Measurements from ENCODE around the gene COL25A1.

The COL25A1 gene

DNA sequence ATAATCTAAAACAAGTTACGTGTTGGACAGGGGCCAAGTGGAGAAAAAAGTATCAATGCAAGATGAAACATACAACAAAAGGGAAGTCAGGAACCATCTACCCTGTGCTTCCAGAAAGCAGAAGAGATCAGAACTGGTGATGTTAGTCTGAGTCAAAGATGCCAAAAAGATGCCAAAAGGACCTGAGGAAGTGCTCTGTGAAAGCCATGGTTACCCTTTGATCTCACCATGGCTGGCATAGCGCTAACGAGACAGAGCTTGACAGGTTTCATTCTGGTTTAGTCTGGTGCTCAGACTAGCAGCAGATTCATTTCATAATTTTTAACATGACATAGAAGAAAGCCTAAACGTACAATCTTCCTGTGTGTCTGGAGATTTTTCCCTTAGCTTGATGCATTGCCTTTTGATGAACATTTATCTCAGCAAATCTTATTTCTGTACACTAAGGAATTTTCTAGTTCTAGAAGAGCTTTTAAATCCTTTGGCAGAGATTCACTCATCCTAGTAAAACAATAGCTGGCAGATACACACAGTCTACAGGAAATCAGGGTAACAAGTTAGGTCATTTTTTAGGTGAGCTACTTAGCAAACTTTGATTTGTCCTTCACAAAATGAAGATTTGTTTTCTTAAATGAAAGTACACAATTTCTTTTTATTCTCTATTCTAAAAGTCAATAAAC is 87.7 kb downstream of the COL25A1 start:
- no peak for DNase-seq (ENCODE audit: low spot score)

DNA sequence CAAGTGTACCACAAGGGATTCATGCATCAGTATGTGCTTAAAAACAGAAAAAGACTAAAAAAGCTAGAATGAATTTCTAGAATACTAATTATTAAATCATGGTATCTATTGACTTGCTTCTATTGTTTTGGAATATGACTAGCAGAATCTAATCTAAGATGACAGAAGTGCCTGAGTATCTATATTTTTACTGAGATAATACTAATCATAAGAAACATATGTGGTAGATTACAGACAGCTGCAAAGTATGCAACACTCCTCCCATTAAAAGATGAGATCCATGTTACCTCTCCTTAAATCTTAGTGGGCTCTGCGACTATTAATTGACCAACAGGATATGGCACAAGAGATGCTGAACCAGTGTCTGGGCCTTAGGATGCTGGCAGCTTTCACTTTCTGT is 89.4 kb downstream of the COL25A1 start:
- no peak for DNase-seq (ENCODE audit: low spot score)

DNA sequence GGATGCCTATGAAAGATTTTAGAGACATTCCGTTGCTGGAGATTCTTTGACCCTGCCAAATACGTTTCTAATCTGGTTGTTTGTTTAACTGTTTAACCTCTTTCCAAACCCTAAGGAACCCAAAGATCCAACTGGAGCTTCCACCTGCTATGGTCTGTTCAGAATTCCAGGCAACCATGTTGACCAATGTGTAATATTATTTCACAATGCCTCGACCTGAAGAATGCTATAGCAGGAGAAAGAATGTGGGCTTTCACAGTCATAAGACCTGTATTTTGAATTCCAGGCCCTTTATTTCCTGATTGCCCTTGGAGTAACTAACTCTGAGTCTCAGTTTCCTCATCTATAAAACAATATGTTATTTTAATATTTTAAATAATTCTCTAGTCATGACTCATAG is 90.8 kb downstream of the COL25A1 start:
- no peak for DNase-seq (ENCODE audit: low spot score)

DNA sequence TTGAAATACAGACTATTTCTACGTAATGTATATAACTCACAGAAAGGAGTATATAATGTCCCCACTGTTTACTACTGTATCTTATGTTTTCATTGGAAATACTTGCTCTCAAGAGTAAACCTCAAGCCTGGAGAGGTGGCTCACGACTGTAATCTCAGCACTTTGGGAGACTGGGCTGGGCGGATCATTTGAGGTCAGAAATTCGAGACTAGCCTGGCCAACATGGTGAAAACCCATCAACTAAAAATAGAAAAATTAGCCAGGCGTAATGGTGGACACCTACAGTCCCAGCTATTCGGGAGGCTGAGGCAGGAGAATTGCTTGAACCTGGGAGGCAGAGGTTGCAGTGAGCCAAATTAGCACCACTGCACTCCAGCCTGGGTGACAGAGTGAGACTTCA is 92.8 kb downstream of the COL25A1 start:
- no peak for DNase-seq (ENCODE audit: low spot score)

DNA sequence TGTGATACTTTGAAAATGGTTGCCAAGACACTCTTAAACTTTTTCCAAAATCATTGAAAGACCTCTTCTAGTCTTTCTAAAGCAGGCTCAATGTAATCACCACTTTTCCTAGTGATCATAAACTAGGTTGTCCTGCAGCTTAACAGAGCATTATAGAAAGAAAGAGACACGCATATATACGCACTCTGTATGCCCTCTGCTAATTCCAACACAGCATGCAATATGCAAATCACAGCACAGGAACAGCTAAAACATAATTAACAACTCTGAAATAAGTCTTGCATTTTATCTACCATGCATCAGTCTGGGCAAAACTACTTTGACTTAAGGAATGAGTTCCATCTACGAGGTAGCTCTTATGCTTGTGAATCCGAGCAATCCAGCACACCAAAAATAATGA is 94.6 kb downstream of the COL25A1 start:
- no peak for DNase-seq (ENCODE audit: low spot score)

DNA sequence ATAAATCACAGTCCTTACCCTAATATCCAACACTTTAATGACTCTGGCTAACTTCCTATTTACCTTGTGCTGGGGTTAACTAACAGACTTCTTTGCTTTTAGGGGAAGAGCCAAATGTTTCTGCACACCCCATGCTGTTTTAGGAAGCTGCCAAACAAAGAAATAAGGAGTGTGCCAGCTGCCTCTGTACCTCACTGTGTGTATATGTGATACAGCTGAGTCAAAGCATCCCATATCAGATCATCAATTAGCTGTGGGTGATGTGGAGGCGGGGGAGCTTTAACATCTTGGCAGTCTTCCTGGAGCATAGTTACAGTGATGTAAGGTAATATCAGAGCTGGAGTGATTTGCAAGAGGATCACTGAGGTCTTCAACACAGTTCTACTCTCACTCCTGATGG is 95.4 kb downstream of the COL25A1 start:
- no peak for DNase-seq (ENCODE audit: low spot score)

DNA sequence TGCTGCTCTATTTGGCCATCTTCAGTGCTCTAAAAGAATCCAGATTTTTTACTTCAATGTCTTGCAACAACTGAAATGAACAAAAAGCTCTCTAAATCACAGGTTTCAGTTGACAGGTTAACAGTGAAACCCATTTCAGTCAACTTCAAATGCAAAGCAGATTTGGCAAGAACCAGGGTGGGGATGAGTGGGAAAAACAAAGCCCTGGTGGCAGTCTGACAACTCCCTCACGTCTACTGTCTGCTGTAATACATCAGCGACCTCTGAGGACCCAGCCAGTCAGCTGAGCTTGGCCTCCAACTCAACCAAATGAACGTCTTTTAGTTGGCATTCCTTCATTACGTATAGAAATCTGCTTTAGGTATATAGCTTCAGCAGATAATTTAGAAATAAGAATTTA is 95.8 kb downstream of the COL25A1 start:
- DNase-seq (ENCODE audit: low spot score) = no peak

DNA sequence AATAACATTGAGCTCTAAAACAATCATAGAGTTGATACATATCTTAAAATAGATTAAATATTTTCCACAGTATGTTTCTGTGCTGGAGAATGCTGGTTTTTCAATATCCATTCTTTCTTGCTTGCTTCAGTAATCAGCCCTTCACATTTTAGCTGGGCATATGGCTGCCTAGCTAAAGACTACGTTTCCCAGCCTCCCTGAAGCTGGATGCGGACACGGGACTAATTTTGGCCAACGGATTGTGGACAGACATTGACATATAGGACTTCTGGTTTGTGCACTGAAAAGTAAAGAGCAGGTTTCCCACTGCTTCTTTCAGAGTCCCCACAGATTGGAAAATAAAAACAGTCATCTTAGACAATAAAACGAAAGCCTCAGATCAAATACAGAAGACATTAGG is 97.3 kb downstream of the COL25A1 start:
- no peak for DNase-seq (ENCODE audit: low spot score)

DNA sequence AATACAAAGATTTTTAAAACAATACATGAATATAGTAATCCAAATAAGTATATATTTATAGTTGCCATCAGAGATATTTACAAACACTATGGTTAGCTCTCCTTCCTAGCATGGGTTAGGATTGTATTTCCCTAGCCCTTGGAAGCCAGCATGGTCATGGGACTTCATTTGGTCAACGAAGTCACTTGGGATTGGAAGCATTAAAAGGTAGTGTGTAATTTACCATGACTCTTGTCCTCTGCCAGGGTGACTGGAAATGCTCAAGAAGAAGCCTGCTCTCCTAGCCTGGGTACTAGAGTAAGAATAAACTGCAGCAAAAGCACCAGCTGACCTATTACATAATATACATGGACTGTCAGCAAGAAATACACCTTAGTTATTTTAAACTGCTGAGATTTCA is 102.9 kb downstream of the COL25A1 start:
- no peak for DNase-seq (ENCODE audit: low spot score)

DNA sequence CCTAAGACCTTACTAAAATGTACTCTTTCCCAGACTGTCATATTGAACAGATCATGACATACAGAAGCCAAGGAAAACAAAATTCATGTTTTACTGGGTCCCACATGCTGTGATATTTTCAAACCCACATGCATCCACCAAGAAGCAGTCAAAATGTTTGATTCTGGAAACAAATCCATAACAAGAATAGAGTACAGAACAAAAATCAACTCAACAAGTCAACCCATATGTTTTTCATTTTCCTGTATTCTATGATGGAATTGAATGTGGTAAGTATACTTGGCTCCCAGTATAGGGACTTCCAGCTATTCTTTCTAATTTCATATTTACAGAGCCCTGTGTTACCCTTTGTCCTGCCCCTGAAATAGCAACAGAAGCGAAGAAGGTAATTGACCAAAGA is 106.8 kb downstream of the COL25A1 start:
- DNase-seq (ENCODE audit: low spot score) = no peak

DNA sequence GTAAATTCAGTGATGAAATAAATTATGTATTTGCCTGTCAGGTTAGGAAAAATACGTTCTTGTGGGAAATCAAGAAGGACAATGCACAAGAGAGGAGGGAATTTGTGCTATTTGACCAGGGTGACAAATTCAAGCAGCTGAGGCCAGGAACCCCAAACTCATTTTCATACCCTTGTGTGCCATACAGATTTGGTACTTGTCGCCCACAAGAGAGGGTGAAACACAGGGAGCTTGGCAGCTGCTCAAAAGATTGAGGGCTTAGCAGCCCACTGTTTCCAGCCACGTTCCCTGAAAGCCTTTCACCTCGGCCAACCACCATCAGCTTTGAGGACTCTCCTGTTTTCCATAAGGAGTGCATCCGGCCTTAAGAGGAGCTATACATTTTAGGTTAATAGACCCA is 111.2 kb downstream of the COL25A1 start:
- DNase-seq (ENCODE audit: low spot score) = no peak

DNA sequence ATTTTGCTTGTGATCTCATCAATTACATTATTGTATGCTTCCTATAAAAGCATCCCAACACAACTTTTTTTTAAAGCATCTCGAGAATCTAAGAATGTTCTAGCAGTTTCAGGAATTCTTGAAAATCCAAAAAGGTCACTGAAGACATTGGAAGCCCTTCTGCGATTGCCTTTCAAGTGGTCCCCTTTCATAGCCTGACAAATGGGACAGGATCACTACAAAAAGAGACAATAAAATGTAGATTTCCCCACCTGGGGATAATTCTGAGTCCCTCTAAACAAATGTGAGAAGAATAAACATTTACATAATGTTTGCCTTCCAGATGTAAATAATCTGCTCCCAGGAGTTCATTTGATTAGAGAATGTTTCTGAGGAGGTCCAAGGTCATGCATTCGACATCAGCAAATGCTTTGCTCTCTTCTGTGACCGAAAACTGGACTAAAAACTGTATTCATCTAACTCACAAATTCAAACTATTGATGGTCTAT is 116.0 kb downstream of the COL25A1 start:
- no peak for DNase-seq (ENCODE audit: low spot score)

DNA sequence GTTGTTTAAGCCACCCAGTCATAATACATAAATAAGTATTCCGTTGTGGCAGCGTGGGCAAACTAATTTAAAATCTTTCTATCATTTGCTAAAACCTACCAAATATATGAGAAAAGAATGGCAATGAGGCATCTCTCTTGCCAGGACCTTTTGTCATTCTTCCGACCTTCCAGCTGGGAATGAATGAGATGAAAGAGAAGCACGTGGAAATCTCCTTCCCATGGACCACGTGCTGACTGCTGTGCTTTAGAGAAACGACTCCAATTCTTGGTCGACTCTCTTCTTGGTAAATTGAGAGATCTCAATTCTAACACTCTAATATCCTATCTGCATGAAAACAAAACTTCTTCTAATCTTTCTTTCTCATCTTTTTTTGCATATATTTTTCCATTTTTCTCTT is 116.5 kb downstream of the COL25A1 start:
- no peak for DNase-seq (ENCODE audit: low spot score)

DNA sequence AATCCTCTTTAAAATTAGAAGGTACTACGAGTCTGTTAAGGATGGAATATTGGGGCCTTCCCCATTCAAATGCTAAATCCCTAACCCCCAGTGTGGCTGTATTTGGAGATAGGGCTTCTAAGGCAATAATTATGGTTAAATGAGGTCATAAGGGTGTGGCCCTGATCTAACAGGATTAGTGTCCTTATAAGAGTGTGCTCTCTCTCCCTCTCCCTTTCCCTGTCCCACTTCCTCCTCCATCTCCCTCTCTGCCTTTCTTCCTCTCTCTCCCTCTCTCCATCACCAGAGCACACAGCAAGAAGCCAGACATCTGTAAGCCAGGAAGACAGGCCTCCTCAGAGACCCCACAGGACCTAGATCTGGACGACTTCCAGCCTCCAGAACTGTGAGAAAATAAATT is 116.9 kb downstream of the COL25A1 start:
- DNase-seq (ENCODE audit: low spot score) = no peak

DNA sequence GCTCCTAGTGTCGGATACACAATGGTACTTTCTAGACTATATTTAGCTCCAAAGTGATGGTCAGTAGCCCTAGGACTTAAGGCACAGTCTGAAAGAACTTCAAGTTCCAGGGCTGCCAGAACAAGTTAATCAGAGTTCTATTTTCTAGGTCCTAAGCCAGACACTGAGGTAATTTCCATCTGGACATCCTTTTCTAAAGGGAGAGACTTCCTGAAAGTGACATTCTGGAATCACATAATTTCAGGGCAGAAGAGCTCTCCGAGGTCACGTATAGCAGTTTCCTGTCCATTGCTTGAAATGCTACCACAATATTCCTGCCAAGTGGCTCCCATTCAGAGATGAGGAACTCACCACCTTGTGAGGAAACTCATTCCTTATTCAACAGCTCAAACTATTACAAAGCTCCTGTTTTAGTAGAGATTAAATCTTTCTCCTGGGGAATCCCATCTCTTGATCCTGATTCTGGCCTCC is 117.9 kb downstream of the COL25A1 start:
- no peak for DNase-seq (ENCODE audit: low spot score)

DNA sequence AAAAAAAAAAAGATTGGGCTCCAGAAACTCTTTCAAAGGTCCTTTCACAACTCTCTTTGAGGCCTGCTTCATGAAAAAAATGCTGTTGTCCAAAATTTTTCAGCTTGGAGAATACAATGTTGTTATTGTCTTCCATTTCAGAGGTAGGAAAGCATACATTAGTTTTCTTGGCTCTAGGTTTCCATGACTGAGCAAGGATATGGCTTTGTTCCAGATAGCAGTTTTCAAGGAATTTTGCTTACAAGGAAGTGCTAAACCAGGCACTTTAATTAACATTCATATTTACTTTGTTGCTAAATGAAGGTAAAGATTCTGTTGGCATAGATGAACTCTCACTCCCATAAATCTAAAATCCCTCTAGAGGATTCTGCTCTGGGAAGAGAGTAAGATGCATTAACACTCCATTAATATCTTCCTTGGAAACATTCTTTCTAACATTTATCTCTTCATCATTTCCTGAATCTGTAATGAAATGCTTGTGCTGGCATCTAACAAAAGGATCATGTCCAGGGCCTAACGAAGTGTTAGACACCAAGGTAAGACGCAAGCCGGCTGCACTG is 118.4 kb downstream of the COL25A1 start:
- DNase-seq (ENCODE audit: low spot score) = no peak

DNA sequence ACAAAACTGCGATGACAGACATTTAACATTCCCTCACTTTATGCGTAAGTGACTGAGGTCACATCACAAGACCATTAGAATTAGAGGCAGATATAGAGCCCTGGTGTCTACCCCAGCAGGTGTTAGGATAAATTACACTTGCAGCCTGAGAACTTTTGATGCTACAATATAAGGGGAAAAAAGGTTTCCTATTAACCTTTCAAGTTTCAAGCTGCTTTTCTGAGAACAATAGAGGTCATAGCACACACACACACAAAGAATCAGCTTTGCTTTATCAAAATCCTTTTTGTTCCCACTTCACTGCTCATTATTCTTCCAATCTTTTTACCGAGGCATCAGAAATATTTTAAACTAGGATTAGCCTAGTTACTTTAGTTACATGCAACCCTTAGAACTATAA is 119.8 kb downstream of the COL25A1 start:
- no peak for DNase-seq (ENCODE audit: low spot score)

DNA sequence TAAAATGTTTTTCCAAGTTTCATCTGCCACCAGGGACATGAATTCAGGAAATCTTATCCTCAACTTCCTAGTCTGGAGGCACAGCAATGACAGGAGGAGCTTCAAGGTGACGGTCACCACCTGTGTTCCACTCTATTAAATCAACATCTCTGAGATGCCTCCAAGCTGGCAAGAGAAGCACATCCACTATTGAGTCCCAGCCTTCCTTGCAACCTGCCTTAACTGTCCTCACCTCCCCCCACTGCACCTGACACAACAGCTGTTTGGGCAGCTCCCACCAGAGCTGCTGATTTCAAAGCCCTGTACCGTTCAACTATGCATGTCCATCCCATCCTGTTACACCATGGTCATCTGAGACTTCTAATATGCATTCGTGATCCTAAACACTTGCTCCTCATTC is 123.4 kb downstream of the COL25A1 start:
- no peak for DNase-seq (ENCODE audit: low spot score)

DNA sequence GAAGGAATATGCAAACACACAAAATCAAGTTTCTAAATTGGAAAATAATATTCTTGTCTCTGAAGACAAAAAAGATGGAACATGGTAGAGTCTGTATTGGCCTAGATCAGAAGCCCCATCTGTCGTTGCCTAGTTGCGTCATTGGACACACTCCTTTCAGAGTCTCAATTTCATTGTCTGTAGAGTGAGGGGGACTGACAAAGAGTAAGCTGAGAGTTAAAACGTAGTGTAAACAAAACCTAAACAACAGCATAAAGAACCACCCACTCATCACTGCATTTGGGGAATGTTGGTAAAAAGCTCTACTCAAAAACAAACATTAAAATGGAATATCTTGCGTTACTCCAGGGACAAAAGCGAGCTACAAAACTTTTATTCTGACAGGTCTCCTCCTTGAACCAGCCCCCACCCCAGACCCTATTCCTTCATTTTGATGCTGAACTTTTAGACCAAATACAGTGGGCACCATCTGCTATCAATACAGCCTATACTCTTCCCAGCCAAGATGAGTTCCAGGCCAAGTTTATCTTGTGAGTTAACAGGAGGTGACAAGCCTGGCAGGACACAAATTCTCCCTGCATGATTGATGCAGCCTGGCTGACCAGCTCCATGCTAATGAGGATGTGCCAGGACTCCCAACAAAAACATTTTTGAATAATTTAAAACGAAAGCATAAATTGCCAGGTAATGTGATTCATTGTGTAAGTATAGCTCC is 125.2 kb downstream of the COL25A1 start:
- no peak for DNase-seq (ENCODE audit: low spot score)

DNA sequence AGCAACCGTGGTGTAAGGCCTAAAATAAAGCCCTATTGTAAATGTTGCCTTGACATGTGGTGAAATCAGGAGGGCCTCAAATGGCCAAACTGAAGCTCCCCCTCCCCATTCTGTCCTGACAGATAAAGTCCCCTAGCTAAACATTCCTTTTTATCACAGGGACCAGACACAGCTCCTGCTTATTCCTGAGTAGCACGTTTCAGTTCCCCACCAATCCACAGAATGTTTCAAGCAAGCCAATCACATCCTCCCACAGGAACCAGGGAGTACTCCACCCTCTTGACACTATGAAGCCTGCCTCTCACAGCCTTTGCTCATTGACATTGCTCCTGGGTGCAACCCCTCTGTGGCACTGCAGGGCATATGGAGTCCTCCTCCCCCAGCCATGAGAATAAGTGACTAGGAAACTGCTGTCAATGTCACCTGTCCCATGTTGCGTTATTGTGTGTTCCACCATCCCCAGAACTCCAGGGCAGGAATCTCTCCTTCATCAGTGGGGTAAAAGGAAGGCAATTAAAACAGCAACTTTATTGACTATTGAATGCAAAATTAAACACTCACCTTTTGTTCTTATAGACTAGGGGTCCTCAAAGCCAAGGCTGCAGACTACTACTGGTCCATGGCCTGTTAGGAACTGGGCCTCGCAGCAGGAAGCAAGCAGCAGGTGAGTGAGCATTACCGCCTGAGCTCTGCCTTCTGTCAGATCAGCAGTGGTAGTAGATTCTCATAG is 128.1 kb downstream of the COL25A1 start:
- DNase-seq (ENCODE audit: low spot score) = no peak

DNA sequence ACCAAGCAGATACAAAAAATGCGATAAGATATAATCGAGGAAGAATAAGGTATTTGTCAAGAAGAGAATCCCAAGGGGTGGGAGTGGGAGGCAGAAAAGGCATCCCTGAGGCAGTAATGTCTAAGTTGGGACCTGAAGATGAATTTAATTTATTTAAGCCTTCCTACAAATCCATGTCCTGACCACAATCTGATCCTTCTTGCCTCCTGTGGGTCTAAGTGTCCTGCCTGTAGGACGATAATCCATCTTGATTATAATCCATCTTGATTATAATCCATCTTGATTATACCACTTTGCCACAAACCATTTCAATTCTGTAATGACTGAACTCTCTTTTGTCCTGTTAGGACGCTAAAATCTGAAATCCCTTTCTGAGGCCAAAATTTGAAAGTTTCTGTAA is 130.2 kb downstream of the COL25A1 start:
- DNase-seq (ENCODE audit: low spot score) = no peak

DNA sequence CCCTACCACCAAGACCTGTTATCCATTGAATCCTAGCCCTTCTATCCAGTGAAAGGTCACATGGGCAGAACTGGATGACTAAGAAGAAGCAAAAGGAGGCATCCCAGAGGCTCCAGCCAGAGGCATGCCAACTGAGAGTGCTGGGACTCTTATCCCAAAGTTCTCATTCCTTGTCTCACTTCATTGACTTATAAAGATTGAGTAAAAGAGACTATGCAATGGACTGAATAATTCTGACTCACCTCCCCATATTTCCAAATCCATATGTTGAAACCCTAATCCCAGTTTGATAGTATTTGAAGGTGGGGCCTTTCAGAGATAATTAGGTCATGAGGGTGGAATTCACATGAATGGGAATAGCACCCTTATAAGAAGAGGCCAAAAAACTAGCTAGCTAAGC is 131.4 kb downstream of the COL25A1 start:
- DNase-seq (ENCODE audit: low spot score) = no peak

DNA sequence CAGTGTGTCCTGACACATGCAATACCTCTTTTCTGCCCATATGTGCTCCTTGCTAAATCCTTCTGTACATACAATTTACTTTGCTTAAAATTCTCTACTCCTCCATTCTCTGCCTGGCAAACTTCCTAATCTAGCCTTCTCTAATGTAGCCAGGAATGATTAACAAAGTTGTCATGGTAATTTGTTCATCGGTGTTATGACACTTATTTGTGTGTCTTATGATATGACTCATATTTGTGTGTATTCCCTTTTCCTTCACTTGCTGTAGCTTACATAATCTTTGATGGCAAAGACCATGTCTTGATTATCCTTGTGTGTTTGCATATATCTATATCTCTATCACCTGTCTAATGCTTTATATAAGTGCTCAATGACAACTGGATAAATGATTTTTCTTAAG is 133.3 kb downstream of the COL25A1 start:
- DNase-seq (ENCODE audit: low spot score) = no peak
